A549 (cell line): ENCODE measurements around the gene TMEM52B. TPM values are rescaled to one million over a fixed set of nuclear protein-coding genes. Genes with fewer than 3 reads are reported as not detected.

Experiments used
- ATAC-seq, 2 experiments: fragments of 200-7000 bp in 1 of 2; fragments of >200 bp in 1 of 2; cut with Nextera tagmentation in 1 of 2; cut with Tn5 transposase in 1 of 2; 3 replicates each; pipeline versions ENCODE4 v1.8.0 to v1.9.1; 2018 to 2020; ENCODE audit warnings: mild to moderate bottlenecking in 1 of 2, moderate library complexity in 1 of 2
- CTCF ChIA-PET: fragments of 300-600 bp; sonication (Branson Sonifier 250); formaldehyde crosslinking; extraction: SDS; loops from one replicate; lab custom pipeline; 2021; ENCODE audit warnings: antibody characterized with exemption, inconsistent platforms; lab: Yijun Ruan, JAX
- POLR2A ChIA-PET: fragments of 350-600 bp; formaldehyde crosslinking; extraction: SDS; loops from one replicate; lab custom pipeline; 2021; ENCODE audit warnings: antibody characterized with exemption, inconsistent platforms; lab: Yijun Ruan, JAX
- DNase-seq, 2 experiments: peaks; one replicate each; pipeline versions ENCODE4 v3.0.0 to v3.0.0-alpha.2; 2011 to 2016; ENCODE audit warnings: low read depth in 1 of 2, low spot score in 1 of 2
- FAIRE-seq: peaks from 2 replicates; lab custom pipeline; 2011; peaks lifted over from hg19 to GRCh38; lab: Jason Lieb, UNC
- H3K27ac ChIP-seq, 2 experiments: fragments of >200 bp; sonication (Bioruptor Twin); formaldehyde crosslinking; 3 replicates each; pipeline ENCODE4 v1.5.1; 2016 to 2017
- H3K4me1 ChIP-seq: fragments of >200 bp; sonication (Bioruptor Twin); formaldehyde crosslinking; 3 replicates; pipeline ENCODE4 v1.6.1; 2016
- H3K4me2 ChIP-seq: fragments of >200 bp; sonication (Bioruptor Twin); formaldehyde crosslinking; 3 replicates; pipeline ENCODE4 v1.6.1; 2016
- H3K4me3 ChIP-seq: fragments of >200 bp; sonication (Bioruptor Twin); formaldehyde crosslinking; 3 replicates; pipeline ENCODE4 v1.5.1; 2016
- H3K9me3 ChIP-seq: fragments of >200 bp; sonication (Bioruptor Twin); formaldehyde crosslinking; 3 replicates; pipeline ENCODE4 v1.6.1; 2016
- BHLHE40 ChIP-seq: IDR thresholded peaks from 2 replicates; pipeline ENCODE4 v1.6.1; 2012; ENCODE audit warnings: low read depth, low read length, inconsistent platforms
- CBX2 ChIP-seq: fragments of 200-600 bp; sonication (generic); IDR thresholded peaks from 2 replicates; pipeline ENCODE4 v1.6.1; 2016; ENCODE audit warnings: low read depth, mild to moderate bottlenecking, borderline replicate concordance
- CEBPB ChIP-seq, 2 experiments: fragments of >200 bp in 1 of 2; sonication (Bioruptor Twin) in 1 of 2; formaldehyde crosslinking in 1 of 2; IDR thresholded peaks; 2 replicates each; pipeline ENCODE4 v1.6.1; 2012 to 2016
- FOSB ChIP-seq: fragments of 250-450 bp; sonication (Bioruptor Pico); IDR thresholded peaks from 2 replicates; pipeline ENCODE4 v1.5.0; 2020; ENCODE audit warnings: mild to moderate bottlenecking, moderate library complexity
- HEYL ChIP-seq: fragments of 250-450 bp; sonication (Bioruptor Pico); IDR thresholded peaks from 2 replicates; pipeline ENCODE4 v1.8.0; 2021; ENCODE audit warnings: mild to moderate bottlenecking, moderate library complexity
- HOXB5 ChIP-seq: fragments of 250-450 bp; sonication (Bioruptor Pico); IDR thresholded peaks from 2 replicates; pipeline ENCODE4 v1.5.0; 2020; ENCODE audit warnings: mild to moderate bottlenecking, moderate library complexity
- JUNB ChIP-seq: fragments of >200 bp; sonication (Bioruptor Twin); formaldehyde crosslinking; IDR thresholded peaks from 2 replicates; pipeline ENCODE4 v1.6.1; 2016
- KDM1A ChIP-seq: fragments of 200-600 bp; sonication (generic); IDR thresholded peaks from 2 replicates; pipeline ENCODE4 v1.6.1; 2016; ENCODE audit warnings: low read depth, mild to moderate bottlenecking
- KDM5A ChIP-seq: fragments of 200-600 bp; sonication (generic); IDR thresholded peaks from 2 replicates; pipeline ENCODE4 v1.6.1; 2016; ENCODE audit warnings: antibody characterized with exemption, mild to moderate bottlenecking
- POLR2A ChIP-seq: IDR thresholded peaks from 2 replicates; pipeline ENCODE4 v1.6.1; 2012; ENCODE audit warnings: mild to moderate bottlenecking, low read length
- POLR2AphosphoS2 ChIP-seq: conservative IDR thresholded peaks from 2 replicates; pipeline ENCODE4 v1.6.1; 2012; ENCODE audit warnings: low read length, improper control_type of control experiment, inconsistent platforms
- TFCP2L1 ChIP-seq: fragments of 250-450 bp; sonication (Bioruptor Pico); IDR thresholded peaks from 2 replicates; pipeline ENCODE4 v1.5.0; 2021; ENCODE audit warnings: mild to moderate bottlenecking
- ZNF302 ChIP-seq: fragments of 250-450 bp; sonication (Bioruptor Pico); IDR thresholded peaks from 2 replicates; pipeline ENCODE4 v1.9.0; 2021; ENCODE audit warnings: inconsistent platforms, mild to moderate bottlenecking, moderate library complexity
- WGBS: methylation state at CpG from one replicate; pipeline ENCODE4 v1.1.6; 2017; ENCODE audit errors: missing lambda C conversion rate; 5-methylcytosine and 5-hydroxymethylcytosine counted together
- polyA plus RNA-seq, 4 experiments: library from polyadenylated mRNA; depleted of rRNA in 3 of 4; stranded (reverse); fragments of >200 nt; fragmentation: RNase III in 1 of 4; extraction: RNeasy Plus Mini Kit Qiagen cat#74134 plus additional on column Dnase treatment in 1 of 4; gene quantifications; 2 replicates in 3 of 4; 3 replicates in 1 of 4; pipeline ENCODE4 v1.2.3, GENCODE V29; 2011 to 2017
- TF ChIP-seq, protein P1 (sequence below): fragments of >200 bp; sonication (Bioruptor Twin); formaldehyde crosslinking; IDR thresholded peaks from 2 replicates; pipeline ENCODE4 v1.6.1; 2016
- TF ChIP-seq, protein P2 (sequence below): fragments of >200 bp; sonication (Bioruptor Twin); formaldehyde crosslinking; IDR thresholded peaks from 3 replicates; pipeline ENCODE4 v1.5.1; 2016
- TF ChIP-seq, protein P3 (sequence below): fragments of 450-650 bp; IDR thresholded peaks from 2 replicates; pipeline ENCODE4 v1.6.1; 2014; ENCODE audit warnings: antibody characterized with exemption

Gene TMEM52B
- polyA plus RNA-seq, 2 of the 4 experiments (the other 2 are of a cell fraction), result 0.08 to 0.39 TPM

DNA sequence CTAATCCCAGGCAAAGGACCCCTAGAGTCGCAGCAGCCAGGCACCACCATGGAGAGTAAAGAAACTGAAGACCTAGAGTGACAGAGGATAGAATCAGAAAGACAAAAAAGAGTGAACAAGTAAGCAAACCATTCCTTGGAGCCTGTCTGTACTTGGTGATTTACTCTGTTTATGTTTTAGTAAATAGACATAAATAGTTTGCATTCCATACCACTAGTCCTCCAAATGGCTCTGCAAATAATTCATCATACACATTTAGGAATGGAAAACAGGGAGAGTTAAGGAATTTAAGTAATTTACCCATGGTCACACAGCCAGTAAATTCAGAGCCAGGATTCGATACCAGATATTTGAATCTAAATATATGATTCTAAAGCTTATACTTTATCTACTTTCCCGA, 9.7 kb upstream of the TMEM52B start:
- 19% methylated on average over 3 of the region's 3 CpGs for WGBS
- no peaks in the 10 kb centered on the region for H3K9me3 ChIP-seq
- H3K27ac ChIP-seq, result no peak overlapping the region
- no peak for DNase-seq
- CTCF ChIA-PET, result interaction anchor here (0.5 to 1.3 kb wide), 3 partner anchors 9 to 25 kb away, joined by 3 to 6 read pairs (median 3); no protein-coding TSS in a partner anchor
- no peak overlapping the region for H3K4me3 ChIP-seq
- TF ChIP-seq, protein P1, sequence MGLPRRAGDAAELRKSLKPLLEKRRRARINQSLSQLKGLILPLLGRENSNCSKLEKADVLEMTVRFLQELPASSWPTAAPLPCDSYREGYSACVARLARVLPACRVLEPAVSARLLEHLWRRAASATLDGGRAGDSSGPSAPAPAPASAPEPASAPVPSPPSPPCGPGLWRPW, result no peak
- no peak for TF ChIP-seq POLR2AphosphoS2
- TF ChIP-seq FOSB, result no peak
- TF ChIP-seq TFCP2L1, result no peak
- TF ChIP-seq CBX2, result no peak
- TF ChIP-seq KDM1A, result no peak
- TF ChIP-seq, protein P2, sequence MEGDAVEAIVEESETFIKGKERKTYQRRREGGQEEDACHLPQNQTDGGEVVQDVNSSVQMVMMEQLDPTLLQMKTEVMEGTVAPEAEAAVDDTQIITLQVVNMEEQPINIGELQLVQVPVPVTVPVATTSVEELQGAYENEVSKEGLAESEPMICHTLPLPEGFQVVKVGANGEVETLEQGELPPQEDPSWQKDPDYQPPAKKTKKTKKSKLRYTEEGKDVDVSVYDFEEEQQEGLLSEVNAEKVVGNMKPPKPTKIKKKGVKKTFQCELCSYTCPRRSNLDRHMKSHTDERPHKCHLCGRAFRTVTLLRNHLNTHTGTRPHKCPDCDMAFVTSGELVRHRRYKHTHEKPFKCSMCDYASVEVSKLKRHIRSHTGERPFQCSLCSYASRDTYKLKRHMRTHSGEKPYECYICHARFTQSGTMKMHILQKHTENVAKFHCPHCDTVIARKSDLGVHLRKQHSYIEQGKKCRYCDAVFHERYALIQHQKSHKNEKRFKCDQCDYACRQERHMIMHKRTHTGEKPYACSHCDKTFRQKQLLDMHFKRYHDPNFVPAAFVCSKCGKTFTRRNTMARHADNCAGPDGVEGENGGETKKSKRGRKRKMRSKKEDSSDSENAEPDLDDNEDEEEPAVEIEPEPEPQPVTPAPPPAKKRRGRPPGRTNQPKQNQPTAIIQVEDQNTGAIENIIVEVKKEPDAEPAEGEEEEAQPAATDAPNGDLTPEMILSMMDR, result no peak
- no peak for TF ChIP-seq ZNF302 (CRISPR knock-in tag)
- TF ChIP-seq CEBPB (IDR thresholded peaks at IDR 0.05), result no peak
- TF ChIP-seq, protein P3, sequence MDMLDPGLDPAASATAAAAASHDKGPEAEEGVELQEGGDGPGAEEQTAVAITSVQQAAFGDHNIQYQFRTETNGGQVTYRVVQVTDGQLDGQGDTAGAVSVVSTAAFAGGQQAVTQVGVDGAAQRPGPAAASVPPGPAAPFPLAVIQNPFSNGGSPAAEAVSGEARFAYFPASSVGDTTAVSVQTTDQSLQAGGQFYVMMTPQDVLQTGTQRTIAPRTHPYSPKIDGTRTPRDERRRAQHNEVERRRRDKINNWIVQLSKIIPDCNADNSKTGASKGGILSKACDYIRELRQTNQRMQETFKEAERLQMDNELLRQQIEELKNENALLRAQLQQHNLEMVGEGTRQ, result no peak
- TF ChIP-seq, all 56 proteins: peak for 0
- POLR2A ChIA-PET, result interaction anchor here (0.6 kb wide), 1 partner anchor 43 kb away, joined by 3 read pairs; the partner anchor contains the start of gene GABARAPL1
- Histone ChIP-seq H3K4me1 (peaks cover 27% of the 10 kb centered on the region; the same call in 2 of the 3 replicates), H3K4me2 (peak overlapping the region; percentile 55)
- ATAC-seq, result peak; percentile 24 to 76; a peak in 4 of 6 replicates
- peak; percentile 23 for FAIRE-seq

DNA sequence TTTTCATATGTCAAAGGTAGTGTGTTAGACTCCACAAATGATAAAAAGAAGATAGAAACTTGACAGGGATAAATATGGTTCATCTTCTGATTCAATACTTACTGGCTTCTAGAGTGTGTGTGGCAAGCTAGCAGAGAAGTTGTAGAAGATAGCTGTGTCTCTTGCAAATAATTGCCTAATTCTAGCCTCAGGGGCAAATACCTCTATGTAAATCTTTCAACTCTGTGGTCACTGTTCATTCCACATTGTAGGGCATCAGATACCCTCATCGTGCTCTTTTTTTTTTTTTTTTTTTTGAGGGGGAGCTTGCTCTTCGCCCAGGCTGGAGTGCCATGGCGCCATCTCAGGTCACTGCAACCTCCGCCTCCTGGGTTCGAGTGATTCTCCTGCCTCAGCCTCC, 8.6 kb upstream of the TMEM52B start:
- WGBS, result 57% methylated on average over 5 of the region's 5 CpGs
- Histone ChIP-seq H3K27ac (no peak overlapping the region), H3K4me3 (no peak overlapping the region), H3K9me3 (no peaks in the 10 kb centered on the region), H3K4me2 (peak overlapping the region; percentile 55), H3K4me1 (peaks cover 27% of the 10 kb centered on the region; the same call in 2 of the 3 replicates)
- ATAC-seq (peak in 1 of 2 experiments; percentile 73; a peak in 3 of 6 replicates), FAIRE-seq (no peak), DNase-seq (peak in 1 of 2 experiments; percentile 41)
- TF ChIP-seq KDM5A (no peak), JUNB (no peak), BHLHE40 (no peak), POLR2A (no peak), CEBPB (IDR thresholded peaks at IDR 0.05) (peak in 1 of 2 experiments; percentile 41; a peak in 1 of 4 replicates), HOXB5 (no peak)
- ChIA-PET CTCF (interaction anchor here (0.7 to 1.3 kb wide), 3 partner anchors 10 to 17 kb away, joined by 3 to 6 read pairs (median 3); no protein-coding TSS in a partner anchor), POLR2A (no interaction called here)

DNA sequence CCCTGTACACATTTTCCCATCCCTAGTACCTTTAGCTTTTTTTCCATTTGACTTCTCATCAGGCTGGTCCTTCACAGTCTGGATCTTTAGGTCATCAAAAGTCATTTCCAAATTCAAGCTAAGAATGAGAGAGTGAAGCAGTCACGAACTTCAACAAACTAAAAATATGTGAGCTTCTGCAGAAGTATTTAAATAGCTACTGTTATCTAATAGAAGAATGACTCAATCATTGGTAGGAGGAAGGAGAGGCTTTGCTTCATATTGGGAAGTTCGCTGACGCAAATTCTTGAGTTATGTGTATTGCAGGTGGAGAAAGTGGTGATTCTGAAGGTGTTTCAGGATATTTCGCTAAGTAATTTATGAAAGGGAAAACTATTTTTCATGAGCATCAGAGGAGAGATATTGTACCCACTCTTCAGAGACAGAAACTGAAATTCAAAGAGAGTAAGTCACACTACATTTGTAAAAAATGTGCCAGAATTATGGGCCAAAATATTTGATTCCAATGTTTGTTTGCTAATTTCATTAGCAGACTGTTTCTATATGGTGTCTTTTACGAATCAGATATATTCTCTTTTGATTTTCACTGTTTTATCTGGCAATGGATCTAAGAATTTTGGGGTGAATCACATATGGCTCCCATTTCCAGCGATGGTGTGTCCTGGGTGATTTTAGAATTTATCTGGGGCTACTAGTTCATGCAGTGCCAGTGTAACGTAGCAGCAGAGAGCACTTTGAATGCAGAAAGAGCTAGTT, 6.7 kb upstream of the TMEM52B start, which contains the start of gene OLR1:
OLR1 (minus strand) TSS at position 160 of the 756 bp plus-strand sequence; CDS start at position 105, 55 bp downstream.
- no peak for DNase-seq
- peaks cover 27% of the 10 kb centered on the region; the same call in 2 of the 3 replicates for H3K4me1 ChIP-seq
- 33% methylated on average over 7 of the region's 7 CpGs for WGBS
- H3K9me3 ChIP-seq, result no peaks in the 10 kb centered on the region
- peak; percentile 63 for FAIRE-seq
- TF ChIP-seq ZNF302 (CRISPR knock-in tag) (no peak), HEYL (CRISPR knock-in tag) (no peak)
- peak within 1 kb of the TSS; percentile 8; the same call in 1 of the 3 replicates for H3K4me2 ChIP-seq
- CTCF ChIA-PET, result interaction anchor here (0.6 to 2.1 kb wide), 4 partner anchors 10 to 484 kb away, joined by 3 to 10 read pairs (median 4); no protein-coding TSS in a partner anchor
- H3K27ac ChIP-seq, result no peak within 1 kb of the TSS
- H3K4me3 ChIP-seq, result no peak within 1 kb of the TSS
- ATAC-seq, result no peak
- POLR2A ChIA-PET, result interaction anchor here (1.5 kb wide), 1 partner anchor 19 kb away, joined by 5 read pairs; no protein-coding TSS in a partner anchor
